Measurements from ENCODE around the gene POGLUT3. TPM values are rescaled to one million over a fixed set of nuclear protein-coding genes. Genes with fewer than 3 reads are reported as not detected.

POGLUT3 gene, protein sequence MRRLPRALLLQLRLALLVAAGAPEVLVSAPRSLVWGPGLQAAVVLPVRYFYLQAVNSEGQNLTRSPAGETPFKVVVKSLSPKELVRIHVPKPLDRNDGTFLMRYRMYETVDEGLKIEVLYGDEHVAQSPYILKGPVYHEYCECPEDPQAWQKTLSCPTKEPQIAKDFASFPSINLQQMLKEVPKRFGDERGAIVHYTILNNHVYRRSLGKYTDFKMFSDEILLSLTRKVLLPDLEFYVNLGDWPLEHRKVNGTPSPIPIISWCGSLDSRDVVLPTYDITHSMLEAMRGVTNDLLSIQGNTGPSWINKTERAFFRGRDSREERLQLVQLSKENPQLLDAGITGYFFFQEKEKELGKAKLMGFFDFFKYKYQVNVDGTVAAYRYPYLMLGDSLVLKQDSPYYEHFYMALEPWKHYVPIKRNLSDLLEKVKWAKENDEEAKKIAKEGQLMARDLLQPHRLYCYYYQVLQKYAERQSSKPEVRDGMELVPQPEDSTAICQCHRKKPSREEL
- total RNA-seq (ENCODE audit: low replicate concordance), result 19.3 and 27.3 TPM in 2 replicates

DNA sequence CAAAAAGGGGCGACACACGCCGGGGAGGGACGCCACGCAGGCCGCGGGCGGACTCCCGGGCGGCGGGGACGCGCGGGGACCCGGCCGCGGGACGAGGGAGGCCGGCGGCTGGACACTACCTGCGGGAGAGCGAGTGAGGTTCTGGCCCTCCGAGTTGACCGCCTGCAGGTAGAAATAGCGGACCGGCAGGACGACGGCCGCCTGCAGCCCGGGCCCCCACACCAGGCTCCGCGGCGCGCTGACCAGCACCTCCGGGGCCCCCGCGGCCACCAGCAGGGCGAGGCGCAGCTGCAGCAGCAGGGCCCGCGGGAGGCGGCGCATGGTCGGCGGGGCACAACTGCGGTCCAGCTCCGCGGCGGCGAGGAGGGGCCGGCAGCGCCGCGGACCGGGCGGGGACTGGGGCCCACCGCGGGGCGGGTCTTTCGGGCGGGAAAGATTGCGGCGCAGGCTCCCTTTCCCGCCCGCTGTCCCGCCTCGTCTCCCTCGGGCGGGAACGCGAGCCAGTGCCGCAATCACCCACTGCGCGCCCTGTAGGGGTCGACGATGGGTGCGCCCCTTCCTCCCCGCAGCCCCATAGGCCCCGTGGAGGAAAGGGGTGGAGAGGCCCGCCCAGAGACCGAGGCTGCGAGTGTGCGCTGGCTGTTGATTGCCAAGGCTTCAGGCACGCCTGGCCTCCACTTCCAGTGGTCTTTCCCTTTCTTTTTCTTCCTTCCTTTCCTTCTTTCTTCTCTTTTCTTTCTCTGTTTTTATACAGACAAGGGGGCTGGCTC lies at the start of gene POGLUT3:
Gene POGLUT3 (minus strand): TSS at position 339 of the 770 bp plus-strand sequence. CDS start 18 bp downstream, at position 321.
- Histone ChIP-seq H3K27ac (peak within 1 kb of the TSS; percentile 47), H3F3A (ENCODE audit: low read depth) (peaks cover 17% of the 10 kb centered on the region), H3K9me3 (ENCODE audit: low read depth) (no peaks in the 10 kb centered on the region), H2AFZ (replicated peaks) (peak within 1 kb of the TSS; percentile 99), H3K9ac (peak within 1 kb of the TSS; percentile 42), H3K4me1 (peaks cover 12% of the 10 kb centered on the region), H3K4me3 (peak within 1 kb of the TSS; percentile 76), H3K79me2 (ENCODE audit: low read depth) (no peaks in the 10 kb centered on the region), H3K36me3 (no peaks in the 10 kb centered on the region), H3K27me3 (peaks cover 11% of the 10 kb centered on the region), H3K4me2 (peak within 1 kb of the TSS; percentile 86), H4K20me1 (ENCODE audit: low read depth) (no peaks in the 10 kb centered on the region)
- H3K4me1 Mint-ChIP-seq, result peaks cover 30% of the 10 kb centered on the region
- no peak for TF ChIP-seq EZH2phosphoT487 (IDR thresholded peaks at IDR 0.05)
- TF ChIP-seq, protein P1, sequence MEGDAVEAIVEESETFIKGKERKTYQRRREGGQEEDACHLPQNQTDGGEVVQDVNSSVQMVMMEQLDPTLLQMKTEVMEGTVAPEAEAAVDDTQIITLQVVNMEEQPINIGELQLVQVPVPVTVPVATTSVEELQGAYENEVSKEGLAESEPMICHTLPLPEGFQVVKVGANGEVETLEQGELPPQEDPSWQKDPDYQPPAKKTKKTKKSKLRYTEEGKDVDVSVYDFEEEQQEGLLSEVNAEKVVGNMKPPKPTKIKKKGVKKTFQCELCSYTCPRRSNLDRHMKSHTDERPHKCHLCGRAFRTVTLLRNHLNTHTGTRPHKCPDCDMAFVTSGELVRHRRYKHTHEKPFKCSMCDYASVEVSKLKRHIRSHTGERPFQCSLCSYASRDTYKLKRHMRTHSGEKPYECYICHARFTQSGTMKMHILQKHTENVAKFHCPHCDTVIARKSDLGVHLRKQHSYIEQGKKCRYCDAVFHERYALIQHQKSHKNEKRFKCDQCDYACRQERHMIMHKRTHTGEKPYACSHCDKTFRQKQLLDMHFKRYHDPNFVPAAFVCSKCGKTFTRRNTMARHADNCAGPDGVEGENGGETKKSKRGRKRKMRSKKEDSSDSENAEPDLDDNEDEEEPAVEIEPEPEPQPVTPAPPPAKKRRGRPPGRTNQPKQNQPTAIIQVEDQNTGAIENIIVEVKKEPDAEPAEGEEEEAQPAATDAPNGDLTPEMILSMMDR (IDR thresholded peaks at IDR 0.05), result no peak
- no peak for TF ChIP-seq EZH2 (IDR thresholded peaks at IDR 0.05)
- H3K27me3 Mint-ChIP-seq (ENCODE audit: insufficient read depth, low read depth), result no peaks in the 10 kb centered on the region
- no peaks in the 10 kb centered on the region for H3K36me3 Mint-ChIP-seq
- H3K27ac Mint-ChIP-seq, result peak within 1 kb of the TSS; percentile 98
- no peaks in the 10 kb centered on the region for H3K9me3 Mint-ChIP-seq
- H3K4me3 Mint-ChIP-seq, result peak within 1 kb of the TSS; percentile 97
- DNase-seq (ENCODE audit: low spot score), result peak; percentile 88

DNA sequence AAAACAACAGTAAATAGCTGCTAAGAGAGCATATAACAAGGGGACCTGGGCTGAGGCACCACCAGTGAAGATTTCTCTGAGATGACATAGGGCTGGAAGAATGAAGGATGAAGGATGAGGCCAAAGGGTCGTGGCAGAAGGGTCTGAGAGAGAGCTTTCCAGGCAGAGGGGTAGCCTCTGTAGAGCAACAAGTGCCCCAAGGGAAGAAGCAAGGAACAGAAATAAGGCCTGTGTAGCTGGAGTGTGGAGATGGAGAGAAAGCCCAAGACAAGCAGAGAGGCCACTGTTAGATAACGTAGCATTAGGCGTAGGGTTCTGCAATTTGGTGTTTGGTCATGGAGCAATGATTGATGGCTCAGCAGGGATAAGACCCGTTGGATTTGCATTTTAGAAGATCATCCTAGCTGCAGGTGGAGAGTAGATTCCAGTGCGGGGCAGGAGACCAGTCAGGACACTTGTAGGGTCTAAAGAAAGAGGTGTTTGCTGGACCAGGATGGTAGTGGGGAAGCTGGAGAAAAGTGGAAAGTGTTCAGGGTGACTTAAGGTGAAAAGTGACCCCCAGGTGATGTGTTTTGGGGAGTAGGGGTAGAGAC lies 47.8 kb upstream of the POGLUT3 start:
- Mint-ChIP-seq H3K27ac (no peak overlapping the region), H3K9me3 (no peaks in the 10 kb centered on the region), H3K27me3 (ENCODE audit: insufficient read depth, low read depth) (no peaks in the 10 kb centered on the region), H3K4me3 (no peak overlapping the region), H3K36me3 (no peaks in the 10 kb centered on the region), H3K4me1 (peaks cover 1% of the 10 kb centered on the region)
- H3K79me2 ChIP-seq (ENCODE audit: low read depth), result no peaks in the 10 kb centered on the region
- no peak overlapping the region for H3K27ac ChIP-seq
- TF ChIP-seq EZH2phosphoT487 (IDR thresholded peaks at IDR 0.05), result no peak
- TF ChIP-seq EZH2 (IDR thresholded peaks at IDR 0.05), result no peak
- TF ChIP-seq, protein P1 (IDR thresholded peaks at IDR 0.05), result no peak
- H3K9me3 ChIP-seq (ENCODE audit: low read depth), result no peaks in the 10 kb centered on the region
- H3K4me3 ChIP-seq, result no peak overlapping the region
- no peaks in the 10 kb centered on the region for H3K27me3 ChIP-seq
- H3K4me1 ChIP-seq, result no peaks in the 10 kb centered on the region
- H3K36me3 ChIP-seq, result no peaks in the 10 kb centered on the region
- no peaks in the 10 kb centered on the region for H4K20me1 ChIP-seq (ENCODE audit: low read depth)
- H3K9ac ChIP-seq, result no peak overlapping the region
- H3F3A ChIP-seq (ENCODE audit: low read depth), result no peaks in the 10 kb centered on the region
- no peak overlapping the region for H2AFZ ChIP-seq (replicated peaks)
- no peak overlapping the region for H3K4me2 ChIP-seq
- no peak for DNase-seq (ENCODE audit: low spot score)

DNA sequence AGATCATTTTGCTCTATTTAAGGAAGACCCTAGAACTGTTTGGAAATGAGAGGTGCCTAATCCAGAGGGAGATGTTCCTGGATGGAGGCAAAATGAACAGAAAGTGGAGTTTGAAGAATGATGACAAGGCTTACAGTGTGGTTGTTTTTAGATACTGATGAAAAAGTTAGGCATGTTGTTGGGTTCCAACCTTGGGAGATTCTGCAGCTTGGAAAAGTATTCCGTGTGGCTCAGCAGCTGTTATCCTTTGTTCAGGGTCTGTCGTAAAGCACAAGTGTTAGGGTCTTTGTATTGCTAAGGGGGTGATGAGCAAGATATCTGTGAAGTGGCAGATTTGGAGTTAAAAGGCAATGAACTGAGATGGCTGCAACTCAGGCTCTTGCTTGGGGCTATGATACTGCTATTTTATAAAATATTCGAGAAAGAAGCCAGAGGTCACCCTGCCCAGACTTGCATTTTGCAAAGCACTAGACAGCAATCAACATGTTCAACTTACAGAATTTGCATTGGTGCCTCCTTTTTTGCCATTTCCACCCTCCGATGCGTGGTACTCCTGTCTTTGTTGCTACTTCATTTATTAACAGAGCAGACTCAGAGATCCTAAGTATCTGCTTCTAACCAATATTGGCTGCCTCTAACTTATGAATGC lies 45.3 kb upstream of the POGLUT3 start:
- Histone ChIP-seq H3K79me2 (ENCODE audit: low read depth) (no peaks in the 10 kb centered on the region), H3F3A (ENCODE audit: low read depth) (no peaks in the 10 kb centered on the region), H3K9me3 (ENCODE audit: low read depth) (no peaks in the 10 kb centered on the region), H3K4me1 (peaks cover 11% of the 10 kb centered on the region), H3K27ac (no peak overlapping the region), H3K27me3 (no peaks in the 10 kb centered on the region), H3K4me2 (no peak overlapping the region), H4K20me1 (ENCODE audit: low read depth) (no peaks in the 10 kb centered on the region), H3K36me3 (no peaks in the 10 kb centered on the region), H3K4me3 (no peak overlapping the region), H3K9ac (no peak overlapping the region), H2AFZ (replicated peaks) (no peak overlapping the region)
- no peak for DNase-seq (ENCODE audit: low spot score)
- Mint-ChIP-seq H3K36me3 (no peaks in the 10 kb centered on the region), H3K27me3 (ENCODE audit: insufficient read depth, low read depth) (no peaks in the 10 kb centered on the region), H3K4me1 (peaks cover 4% of the 10 kb centered on the region), H3K27ac (peak overlapping the region; percentile 51), H3K9me3 (no peaks in the 10 kb centered on the region), H3K4me3 (no peak overlapping the region)
- TF ChIP-seq EZH2phosphoT487 (IDR thresholded peaks at IDR 0.05) (no peak), EZH2 (IDR thresholded peaks at IDR 0.05) (no peak)
- TF ChIP-seq, protein P1 (IDR thresholded peaks at IDR 0.05), result no peak

Measured in neural progenitor cell (in vitro differentiated cells).